NCI-H345 (cell line): ENCODE results near the gene FUOM.
"Not testable (repeated sequence)": the region's sequence is repeated elsewhere in the genome, so short reads cannot be mapped to it uniquely, and the experiment has no call there.

Experiments used
- DNase-seq: peaks from one replicate; lab custom pipeline; 2025; lab: John Stamatoyannopoulos, UW

The FUOM gene

DNA sequence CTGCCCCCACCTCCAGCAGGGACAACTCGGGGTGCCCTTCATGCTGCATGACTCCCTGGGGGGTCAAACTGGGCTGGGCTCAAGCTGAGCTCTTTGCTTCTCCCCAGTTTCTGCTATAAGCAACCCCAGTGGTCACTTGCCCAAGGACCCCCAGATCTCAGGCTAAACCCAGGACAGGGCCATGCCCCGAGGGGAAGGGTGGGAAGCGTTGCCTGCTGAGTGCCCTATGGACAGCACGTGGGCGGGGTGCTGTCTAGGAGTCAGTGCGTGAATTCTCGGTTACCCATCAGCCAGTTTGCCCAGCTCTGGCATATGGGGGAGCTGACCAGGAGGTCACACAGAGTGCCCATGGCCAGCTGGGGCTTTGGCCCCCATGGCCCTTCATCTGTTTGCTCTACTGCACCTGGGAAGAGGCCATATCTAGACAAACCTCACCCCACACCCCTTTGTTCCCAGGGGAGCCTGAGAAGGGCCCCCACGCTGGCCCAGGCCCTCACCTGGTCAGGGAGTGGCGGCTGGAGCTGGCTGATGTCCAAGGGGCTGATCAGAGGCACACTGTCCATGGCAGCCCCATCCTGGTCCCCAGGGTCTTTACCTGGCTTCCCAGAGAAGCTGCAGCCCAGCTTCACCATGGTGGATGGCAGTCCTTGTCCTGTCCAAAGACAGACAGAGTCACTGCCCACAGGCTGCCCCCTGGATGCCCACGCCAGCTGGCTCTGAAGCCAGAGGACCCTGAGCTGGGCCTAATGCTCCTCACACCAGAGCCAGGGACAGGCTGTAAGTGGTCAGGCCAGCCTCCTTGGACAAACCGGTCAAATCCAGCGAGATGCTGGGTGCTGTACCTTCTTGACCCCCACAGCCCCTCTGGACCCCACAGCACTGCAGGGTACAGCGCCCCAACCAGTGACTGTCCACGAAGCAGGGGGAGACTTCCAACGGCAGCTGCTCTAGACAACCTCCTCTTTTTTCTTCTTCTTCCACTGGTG, 29.2 kb downstream of the FUOM start:
- no peak for DNase-seq

GRCh38 chr10:133327651-133328357, 30.0 kb downstream of the FUOM start:
- no peak for DNase-seq

DNA sequence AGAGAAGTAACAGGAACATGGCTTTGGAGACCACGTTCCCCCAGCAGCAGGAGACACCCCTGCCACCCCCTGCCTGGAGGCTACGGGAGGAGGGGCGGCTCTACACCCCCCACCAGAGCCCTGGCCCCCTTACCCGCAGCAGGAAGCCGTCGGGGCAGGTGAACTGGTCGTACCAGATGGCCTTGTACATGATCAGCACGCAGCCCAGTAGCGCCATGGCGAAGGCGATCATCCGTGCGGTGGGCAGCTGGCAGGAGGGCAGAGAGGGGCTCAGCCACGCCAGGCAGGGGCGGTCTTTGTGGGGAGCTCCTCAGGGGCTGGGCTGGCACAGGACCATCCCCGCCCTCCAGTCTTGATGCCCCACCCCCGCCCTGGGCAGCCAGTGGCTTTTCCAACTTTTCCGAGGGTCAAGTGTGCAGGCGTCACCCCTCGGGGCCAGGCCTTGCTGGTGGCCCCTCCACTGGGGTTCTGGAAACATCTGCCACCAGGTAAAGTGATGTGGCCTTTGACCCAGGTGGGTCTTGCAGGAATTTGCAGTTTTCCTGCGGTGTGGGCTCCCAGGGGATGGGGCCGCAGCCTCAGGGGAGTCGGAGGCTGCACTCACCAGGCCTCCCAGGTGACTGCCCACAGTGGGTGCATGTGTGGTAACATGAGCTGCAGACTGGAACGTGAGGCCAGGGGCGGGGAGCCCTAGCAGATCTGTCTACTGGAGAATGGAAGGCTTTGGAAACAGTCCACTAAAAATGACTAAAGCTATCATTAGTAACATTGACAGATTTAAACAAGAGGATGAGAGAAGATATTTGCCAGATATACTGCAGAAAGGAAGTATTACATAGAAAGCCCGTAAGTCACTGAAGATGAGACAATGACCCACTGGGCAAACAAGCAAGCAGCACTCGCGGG, 30.8 kb downstream of the FUOM start:
- no peak for DNase-seq

GRCh38 chr10:133326223-133326551, 31.6 kb downstream of the FUOM start:
- DNase-seq: no peak

DNA sequence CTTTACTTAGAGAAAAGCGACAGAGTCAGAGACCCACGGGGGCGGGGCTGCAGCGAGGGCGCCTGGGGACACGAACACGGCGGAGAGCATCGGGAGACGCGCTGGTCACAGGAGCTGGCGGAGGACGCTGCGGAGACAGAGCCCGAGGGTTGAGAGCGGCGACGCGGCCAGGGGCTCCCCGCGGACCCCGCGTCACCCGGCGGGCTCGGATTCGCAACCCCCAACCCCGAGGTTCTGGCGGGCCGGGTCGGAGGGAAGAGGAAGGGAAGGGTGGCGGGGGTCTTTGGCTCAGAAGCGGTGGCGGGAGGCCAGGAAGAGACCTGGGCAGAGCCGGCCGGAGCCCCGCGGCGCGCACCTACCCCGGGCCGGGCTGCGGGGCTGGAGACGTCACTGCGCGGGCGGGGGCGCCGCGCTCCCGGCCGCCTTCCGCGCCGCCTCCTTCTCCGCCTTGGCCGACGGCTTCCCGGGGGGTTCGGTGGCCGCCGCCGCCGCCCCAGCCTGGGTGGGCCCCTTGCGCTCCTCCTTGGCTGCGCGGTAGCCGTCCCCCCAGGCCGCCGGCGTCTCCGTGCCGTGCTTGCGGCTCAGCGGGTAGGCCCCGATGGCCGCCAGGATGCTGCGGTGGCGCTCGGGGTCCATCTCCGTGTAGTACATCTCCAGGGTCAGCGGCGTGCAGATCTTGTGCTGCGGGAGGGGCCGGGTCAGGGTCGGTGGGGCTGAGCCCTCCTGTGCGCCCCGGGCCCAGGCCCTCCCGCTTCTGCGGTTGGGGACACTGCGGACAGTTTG, 32.2 kb downstream of the FUOM start:
- DNase-seq: no peak

- DNase-seq: no peak
Measured at GRCh38 chr10:133324857-133325260, 33.0 kb downstream of the FUOM start.

DNA sequence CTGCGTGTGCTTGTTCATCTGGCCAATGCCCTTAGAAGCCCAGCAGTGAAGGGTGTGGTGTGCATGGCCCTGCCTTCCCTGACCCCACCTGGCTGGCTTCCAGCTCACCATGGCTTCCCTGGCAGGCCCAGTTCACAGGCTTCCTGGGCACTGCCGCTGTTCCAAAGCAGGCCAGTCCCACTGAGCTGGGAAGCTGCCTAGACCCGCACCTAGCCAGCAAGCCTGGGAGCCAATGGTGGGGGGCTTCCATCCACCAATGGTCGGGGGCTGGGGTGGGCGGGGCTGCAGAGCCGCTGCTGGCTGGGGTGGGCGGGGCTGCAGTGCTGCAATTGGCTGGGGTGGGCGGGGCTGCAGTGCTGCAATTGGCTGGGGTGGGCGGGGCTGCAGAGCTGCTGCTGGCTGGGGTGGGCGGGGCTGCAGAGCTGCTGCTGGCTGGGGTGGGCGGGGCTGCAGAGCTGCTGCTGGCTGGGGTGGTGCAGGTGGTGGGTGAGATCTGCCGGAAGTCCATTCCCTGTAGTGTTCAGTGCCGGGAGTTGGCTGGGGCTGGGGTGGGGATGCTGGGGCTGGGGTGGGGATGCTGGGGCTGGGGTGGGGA, 33.5 kb downstream of the FUOM start:
- DNase-seq: peak; percentile 78

- not testable (repeated sequence) for DNase-seq
Measured at GRCh38 chr10:133322064-133322709, 35.6 kb downstream of the FUOM start.

DNA sequence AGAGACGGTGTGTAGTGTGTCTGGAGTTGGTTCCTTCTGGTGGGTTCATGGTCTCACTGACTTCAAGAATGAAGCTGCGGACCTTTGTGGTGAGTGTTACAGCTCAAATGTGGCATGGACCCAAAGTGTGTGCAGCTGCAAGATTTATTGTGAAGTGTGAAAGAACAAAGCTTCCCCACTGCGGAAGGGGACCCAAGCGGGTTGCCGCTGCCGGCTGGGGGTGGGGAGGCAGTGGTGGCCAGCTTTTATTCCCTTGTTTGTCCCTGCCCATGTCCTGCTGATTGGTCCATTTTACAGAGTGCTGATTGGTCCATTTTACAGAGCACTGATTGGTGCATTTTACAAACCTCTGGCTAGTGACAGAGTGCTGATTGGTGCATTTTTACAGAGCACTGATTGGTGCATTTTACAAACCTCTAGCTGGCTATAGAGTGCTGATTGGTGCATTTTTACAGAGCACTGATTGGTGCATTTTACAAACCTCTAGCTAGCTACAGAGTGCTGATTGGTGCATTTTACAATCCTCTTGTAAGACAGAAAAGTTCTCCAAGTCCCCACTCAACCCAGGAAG, 36.9 kb downstream of the FUOM start:
- DNase-seq: not testable (repeated sequence)

GRCh38 chr10:133318494-133319127, 39.2 kb downstream of the FUOM start:
- DNase-seq: peak; percentile 54

DNA sequence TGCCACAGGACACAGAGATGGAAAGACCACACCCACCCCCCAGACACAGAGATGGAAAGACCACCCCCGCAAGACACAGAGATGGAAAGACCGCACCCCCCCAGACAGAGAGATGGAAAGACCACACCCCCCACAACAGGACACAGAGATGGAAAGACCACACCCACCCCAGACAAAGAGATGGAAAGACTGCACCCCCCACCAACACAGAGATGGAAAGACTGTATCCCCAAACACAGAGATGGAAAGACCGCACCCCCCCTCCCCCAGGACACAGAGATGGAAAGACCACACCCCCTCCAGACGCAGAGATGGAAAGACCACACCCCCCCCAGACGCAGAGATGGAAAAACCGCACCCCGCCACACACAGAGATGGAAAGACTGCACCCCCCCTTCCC, 41.1 kb downstream of the FUOM start:
- no peak for DNase-seq

GRCh38 chr10:133316266-133316665, 41.6 kb downstream of the FUOM start:
- DNase-seq: no peak

GRCh38 chr10:133315847-133316246, 42.0 kb downstream of the FUOM start:
- no peak for DNase-seq

- no peak for DNase-seq
Measured at GRCh38 chr10:133314911-133315310, 42.9 kb downstream of the FUOM start.

- no peak for DNase-seq
Measured at GRCh38 chr10:133313192-133313591, 44.6 kb downstream of the FUOM start.

DNA sequence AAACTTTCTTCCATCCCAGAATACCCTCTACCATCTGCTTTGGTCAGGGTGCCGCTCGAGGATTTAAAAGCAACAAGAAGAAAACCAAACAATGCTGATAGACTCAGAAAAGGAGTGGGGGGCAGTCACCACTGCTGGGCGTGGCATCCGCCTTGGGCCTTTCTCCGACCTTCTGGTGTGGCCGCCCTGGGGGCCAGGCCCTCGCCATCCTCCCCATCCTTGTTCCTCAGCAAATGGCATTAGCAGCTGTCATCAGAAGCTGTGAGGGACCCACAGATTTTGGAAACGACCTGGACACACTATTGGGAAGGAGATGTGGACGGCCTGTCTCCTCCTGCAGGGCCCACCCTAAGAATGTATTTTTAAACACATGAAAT, 45.1 kb downstream of the FUOM start:
- DNase-seq: no peak

GRCh38 chr10:133312016-133312768, 45.6 kb downstream of the FUOM start:
- DNase-seq: no peak

GRCh38 chr10:133311570-133311969, 46.2 kb downstream of the FUOM start:
- DNase-seq: no peak

DNA sequence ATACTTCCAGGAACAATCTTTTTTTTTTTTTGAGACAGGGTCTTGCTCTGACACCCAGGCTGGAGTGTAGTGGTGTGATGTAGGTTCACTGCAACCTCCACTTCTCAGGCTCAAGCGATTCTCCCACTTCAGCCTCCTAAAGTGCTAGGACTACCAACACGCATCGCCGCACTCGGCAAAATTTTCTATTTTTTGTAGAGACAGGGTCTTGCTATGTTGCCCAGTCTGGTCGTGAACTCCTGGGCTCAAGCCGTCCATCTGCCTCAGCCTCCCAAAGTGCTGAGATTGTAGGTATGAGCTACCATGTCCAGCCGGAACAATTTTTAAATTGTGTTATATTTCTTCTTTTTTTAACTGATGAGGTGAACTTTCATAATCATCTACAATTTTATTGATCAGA, 47.0 kb downstream of the FUOM start:
- no peak for DNase-seq
